NCI-H524 (cell line): ENCODE data around the gene ZNF541.
A peak's percentile ranks its signal among the peaks of the same experiment; 100 is the strongest.
"Not testable (repeated sequence)": the region's sequence is repeated elsewhere in the genome, so short reads cannot be mapped to it uniquely, and the experiment has no call there.

Source experiments
- DNase-seq, 2 experiments: peaks; one replicate each; lab custom pipeline; 2025; lab: John Stamatoyannopoulos, UW

The ZNF541 gene

GRCh38 chr19:47599671-47600245 is 26.8 kb upstream of the ZNF541 start:
- DNase-seq: not testable (repeated sequence)

DNA sequence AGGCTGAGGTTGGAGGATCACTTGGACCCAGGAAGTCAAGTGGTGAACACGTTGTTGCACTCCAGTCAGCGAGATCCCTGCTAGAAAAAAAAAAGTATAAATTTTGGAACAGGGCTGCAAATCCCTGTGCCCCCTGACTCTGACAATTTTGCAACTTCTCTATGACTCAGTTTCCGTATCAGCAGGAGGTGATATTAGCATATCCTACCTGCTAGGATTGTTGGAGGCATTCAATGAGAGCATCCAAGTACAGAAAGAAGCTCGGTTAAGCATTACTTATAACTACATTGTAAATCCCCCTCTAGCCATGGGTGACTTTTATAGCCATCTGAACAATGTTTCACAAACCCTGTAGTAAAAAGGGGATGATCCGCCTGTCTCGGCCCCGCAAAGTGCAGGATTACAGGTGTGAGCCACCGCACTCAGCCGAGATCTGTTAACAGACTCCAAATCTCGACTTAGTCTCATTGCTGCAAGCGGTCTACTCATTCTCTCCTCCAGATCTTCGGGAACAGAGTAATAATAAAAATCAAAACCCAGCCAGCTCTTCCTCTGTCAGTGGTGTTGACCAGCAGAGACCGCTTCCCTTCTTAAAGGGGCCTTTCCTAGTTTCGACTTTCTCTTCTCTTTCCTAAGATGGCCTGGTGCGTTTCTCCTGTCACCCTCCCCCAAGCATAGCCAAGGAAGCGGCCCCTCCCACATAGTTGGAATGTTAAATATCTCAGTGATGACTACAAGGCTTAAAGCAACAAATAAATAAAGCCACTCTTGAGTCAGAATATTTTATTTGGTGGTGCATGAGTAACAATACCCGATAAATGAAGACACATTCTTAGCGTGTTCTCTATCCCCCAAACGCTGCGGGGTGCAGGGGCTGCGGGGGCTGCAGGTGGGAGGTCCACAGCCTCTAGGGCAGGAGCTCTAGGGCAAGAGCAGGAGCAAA is 25.7 kb upstream of the ZNF541 start:
- peak in 1 of 2 experiments; percentile 22 for DNase-seq

DNA sequence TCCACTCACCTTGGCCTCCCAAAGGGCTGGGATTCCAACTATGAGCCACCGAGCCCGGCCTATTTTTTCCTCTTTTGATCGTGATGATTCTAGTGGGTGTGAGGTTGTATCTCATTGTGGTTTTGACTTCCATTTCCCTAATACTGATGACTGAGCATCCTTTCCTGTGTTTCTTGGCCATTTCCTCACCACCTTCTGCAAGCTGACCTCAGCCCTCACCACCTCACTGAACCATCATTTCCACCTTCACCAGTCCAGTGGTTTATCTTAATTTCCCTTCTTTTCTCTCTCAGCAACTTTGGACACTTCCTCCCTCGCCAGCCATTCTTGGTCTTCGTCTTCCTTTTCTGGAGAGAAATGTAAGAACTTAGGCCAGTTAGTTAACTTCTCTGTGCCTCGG is 23.0 kb upstream of the ZNF541 start:
- no peak for DNase-seq

GRCh38 chr19:47593860-47594259 is 20.9 kb upstream of the ZNF541 start:
- DNase-seq: no peak

DNA sequence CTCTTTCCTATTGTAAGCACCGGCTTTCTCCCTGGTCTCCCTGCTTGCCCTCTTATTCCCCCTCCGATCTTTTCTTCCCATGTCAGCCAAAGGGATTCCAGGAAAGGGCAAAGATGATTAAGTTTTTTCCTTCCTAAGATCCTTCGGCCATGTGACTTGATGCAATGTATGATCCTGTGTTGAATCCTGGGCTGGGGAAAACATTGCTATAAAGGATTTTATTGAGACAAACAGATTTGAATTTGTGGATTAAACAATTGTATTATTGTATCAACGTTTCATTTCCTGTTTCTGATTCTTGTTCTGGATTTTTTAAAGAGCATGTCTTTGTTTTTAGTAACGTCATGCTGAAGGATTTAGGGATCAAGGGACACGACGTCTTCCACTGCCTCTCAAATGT is 16.9 kb upstream of the ZNF541 start:
- DNase-seq: no peak

DNA sequence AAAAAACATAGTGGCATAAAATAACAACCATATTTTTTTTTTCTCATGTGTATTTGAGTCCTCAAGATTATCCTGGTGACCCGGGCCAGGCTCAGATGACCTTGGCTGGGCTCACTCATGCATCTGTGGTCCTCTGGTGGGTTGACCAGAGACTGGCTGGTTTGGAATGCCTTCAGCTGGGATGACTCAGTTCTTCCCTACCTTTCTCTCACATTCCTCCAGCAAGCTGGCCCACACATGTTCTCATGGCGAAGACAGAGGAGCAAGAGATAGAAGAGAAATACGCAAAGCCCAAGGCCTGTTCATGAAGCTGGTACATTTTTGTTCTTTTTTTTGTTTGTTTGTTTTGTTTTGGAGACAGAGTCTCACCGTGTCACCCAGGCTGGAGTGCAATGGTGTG is 14.3 kb upstream of the ZNF541 start:
- DNase-seq: no peak

GRCh38 chr19:47583161-47583560 is 10.2 kb upstream of the ZNF541 start:
- not testable (repeated sequence) for DNase-seq

GRCh38 chr19:47582320-47582909 is 9.5 kb upstream of the ZNF541 start:
- DNase-seq: no peak

- DNase-seq: no peak
Observed at GRCh38 chr19:47581605-47582319, 8.8 kb upstream of the ZNF541 start.

DNA sequence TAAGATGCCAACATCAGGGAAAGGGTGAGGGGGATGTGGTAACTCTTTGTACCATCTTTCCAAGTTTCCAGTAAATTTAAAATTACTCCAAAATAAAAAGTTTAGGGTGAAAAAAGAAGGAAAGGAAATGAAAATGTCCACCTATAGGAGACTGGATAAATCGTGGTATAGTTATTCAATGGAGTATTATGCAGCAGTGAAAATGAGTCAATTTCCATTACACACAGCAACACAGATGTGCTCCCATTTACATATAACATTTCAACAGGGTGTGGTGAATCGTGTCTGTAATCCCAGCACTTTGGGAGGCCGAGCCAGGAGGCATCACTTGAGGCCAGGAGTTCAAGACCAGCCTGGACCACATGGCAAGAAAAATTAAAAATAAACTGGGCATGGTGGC is 7.4 kb upstream of the ZNF541 start:
- DNase-seq: no peak

GRCh38 chr19:47572635-47573034 is 313 bp downstream of the ZNF541 start:
- no peak for DNase-seq

- no peak for DNase-seq
Observed at GRCh38 chr19:47569331-47569730, 3.6 kb downstream of the ZNF541 start.

DNA sequence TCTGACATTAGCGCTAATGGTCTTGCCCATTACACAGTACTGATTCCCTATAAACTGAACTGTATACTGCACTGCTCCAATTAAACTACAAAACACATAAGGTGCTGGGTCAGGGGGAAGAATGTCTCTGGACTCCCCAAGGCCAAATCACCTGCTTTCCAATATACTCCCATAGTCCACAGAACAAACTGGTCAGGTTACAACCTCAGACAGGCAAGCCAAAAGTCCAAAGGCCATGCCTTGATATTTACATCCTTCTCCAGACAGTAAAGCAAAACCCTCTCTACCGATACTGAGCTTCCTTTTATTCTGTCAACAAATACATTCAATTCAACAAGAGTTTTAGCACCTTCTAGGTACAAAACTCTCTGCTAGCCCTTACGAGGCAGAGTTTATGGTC is 8.9 kb downstream of the ZNF541 start:
- no peak for DNase-seq

DNA sequence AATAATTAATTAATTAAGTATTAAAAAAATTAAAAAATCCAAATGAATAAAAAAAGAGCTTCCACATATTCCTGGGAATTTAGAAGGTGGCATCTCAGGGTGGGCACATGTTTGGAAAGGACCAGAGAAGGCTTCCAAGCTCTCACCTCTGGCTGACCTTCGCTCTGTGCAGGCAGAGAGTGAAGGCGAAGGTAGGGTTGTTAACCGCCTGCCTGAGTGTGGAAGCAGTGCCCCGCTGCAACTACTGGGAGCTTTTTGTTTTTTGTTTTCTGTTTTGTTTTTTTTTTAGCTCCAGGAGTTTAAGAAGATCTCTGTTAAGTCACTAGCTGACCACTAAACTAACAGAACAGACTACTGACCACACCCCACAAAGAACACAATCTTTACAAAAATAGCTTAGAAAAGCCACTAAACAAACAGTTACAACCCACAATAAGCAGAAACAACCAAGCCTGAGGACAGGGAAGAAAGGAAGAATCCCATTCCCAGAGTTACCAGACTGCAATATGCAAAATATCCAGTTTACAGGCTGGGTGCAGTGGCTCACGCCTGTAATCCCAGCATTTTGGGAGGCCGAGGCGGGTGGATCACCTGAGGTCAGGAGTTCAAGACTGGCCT is 11.4 kb downstream of the ZNF541 start:
- DNase-seq: no peak

DNA sequence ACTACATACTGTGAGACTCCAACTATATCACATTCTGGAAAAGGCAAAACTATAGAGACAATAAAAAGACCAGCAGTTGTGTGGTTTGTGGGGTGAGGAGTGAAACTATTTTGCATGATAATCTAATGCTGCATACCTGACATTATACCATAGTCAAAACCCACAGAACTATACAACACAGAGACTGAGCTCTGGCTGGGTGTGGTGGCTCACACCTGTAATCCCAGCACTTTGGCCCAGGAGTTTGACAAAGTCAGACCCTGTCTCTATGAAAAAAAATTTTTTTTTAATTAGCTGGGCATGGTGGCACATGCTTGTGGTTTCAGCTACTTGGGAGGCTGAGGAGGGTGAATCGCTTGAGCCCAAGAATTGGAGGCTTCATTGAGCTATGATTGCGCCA is 11.9 kb downstream of the ZNF541 start:
- no peak for DNase-seq

GRCh38 chr19:47550129-47550528 is 22.8 kb downstream of the ZNF541 start:
- no peak for DNase-seq

GRCh38 chr19:47549261-47549862 is 23.6 kb downstream of the ZNF541 start:
- no peak for DNase-seq

- DNase-seq: no peak
Observed at GRCh38 chr19:47547199-47547598, 25.7 kb downstream of the ZNF541 start.

DNA sequence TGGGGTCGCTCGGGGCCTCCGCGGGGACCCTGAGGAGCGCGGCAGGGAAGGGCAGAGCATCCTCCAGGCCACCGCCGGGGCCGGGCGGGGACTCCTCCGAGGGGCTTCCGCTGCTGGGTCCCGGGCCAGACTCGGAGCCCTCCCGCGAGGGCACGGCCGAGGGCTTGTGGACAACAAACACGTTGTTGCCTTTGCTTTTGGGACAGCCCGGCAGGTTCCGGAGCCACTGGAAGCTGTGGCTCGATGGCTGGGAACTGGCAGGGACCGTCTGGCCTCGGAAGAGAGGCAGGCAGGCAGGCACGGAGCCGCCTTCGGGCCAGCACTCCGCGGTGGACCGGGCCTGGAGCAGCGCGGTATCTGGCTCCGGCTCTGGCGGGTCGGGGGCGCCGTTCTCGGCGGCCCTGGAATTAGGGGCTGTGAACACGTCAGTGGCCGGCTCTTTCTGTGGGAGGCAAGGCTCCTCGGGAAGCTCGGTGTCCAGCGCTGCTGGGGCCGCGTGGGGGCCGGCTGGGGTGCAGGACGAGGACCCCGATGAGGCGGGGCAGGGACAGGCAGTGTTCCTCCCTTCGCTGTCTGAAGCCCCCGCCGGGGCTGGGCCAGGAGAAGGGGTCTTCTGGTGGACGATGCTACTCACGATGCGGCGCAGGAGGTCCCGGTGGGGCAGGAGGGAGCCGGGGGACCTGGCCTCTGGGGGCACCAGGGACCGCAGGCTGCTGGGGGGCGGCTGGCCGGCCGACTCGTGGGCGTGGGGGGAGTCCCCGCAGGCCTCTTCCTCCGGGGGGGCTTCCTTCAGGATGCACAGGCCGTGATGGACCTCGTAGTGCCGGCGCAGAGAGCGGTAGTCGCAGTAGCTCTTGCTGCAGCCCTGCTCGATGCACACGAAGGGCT is 27.6 kb downstream of the ZNF541 start:
- DNase-seq: no peak

DNA sequence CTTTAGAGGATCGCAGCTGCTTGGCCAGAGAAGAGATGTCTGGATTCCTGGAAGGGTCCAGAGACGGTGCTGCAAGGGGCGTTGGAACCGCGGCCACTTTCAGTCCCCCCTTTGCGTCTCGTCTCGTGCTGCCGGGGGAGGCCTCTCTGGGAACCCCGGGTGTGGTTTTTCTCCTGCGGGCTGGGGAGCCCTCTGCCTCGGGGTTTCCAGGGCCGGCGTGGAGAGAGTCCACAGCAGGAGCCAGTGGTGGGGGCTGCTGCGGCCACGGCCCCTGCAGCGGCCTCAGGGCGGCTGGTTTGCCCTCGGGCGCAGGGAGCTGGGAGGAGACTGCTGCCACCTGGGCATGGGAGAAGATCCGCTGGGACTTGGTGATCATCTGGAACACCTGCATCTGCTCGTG is 28.5 kb downstream of the ZNF541 start:
- DNase-seq: no peak

DNA sequence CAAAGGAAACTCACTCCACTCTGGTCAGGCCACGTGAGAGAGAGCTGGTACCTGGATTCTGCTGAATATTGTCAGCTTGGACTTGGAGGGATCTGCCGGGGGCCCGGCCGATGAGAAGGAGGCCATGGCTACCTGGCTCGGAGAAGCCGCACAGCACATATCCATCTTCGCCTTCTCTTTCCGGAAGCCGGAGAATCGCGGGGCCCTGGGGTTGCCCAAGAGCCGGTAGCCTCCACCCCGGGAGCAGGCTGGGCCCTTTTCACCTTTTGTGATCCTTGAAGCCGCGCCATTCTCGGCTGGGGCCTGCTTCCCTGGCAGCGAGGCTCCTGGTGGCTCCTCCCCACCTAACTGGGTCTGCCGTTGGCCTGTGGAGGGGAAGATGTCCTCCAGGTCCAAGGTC is 28.9 kb downstream of the ZNF541 start:
- DNase-seq: no peak
